ENCODE results near the gene LPAR3.

- TF ChIP-seq CTCF (conservative IDR thresholded peaks at IDR 0.05 in 1 of 2, IDR thresholded peaks at IDR 0.05 in 1 of 2; ENCODE audit: low read depth in 1 of 2, low read length in 2 of 2) (no peak), EZH2 (IDR thresholded peaks at IDR 0.05; ENCODE audit: low read length, missing control alignments) (no peak)
These were observed 37.8 kb upstream of the LPAR3 start for GRCh38 chr1:84930831-84931230.

All from fibroblast of lung (primary cell).